GM12891 (cell line): ENCODE results near the gene LAMC2.
"Not testable (repeated sequence)": the region's sequence is repeated elsewhere in the genome, so short reads cannot be mapped to it uniquely, and the experiment has no call there.

Experiments used
- DNase-seq: peaks from one replicate; pipeline ENCODE4 v3.0.0; 2011; ENCODE audit warnings: low spot score; ENCODE audit not compliant: insufficient read length
- FAIRE-seq: peaks from 2 replicates; lab custom pipeline; 2011; peaks lifted over from hg19 to GRCh38; lab: Jason Lieb, UNC
- PAX5 ChIP-seq: IDR thresholded peaks from 2 replicates; pipeline ENCODE4 v1.6.1; 2011; ENCODE audit warnings: low read length, moderate library complexity, mild to moderate bottlenecking; ENCODE audit not compliant: insufficient read depth, severe bottlenecking
- POLR2A ChIP-seq: IDR thresholded peaks from 2 replicates; pipeline ENCODE4 v1.6.1; 2011; ENCODE audit warnings: low read depth, low read length, control low read depth
- POLR2AphosphoS5 ChIP-seq: IDR thresholded peaks from 2 replicates; pipeline ENCODE4 v1.6.1; 2011; ENCODE audit warnings: low read depth, low read length, control low read depth
- POU2F2 ChIP-seq: IDR thresholded peaks from 2 replicates; pipeline ENCODE4 v1.6.1; 2011; ENCODE audit warnings: low read depth, mild to moderate bottlenecking, control low read depth, low read length, moderate library complexity
- SPI1 ChIP-seq: IDR thresholded peaks from 2 replicates; pipeline ENCODE4 v1.6.1; 2011; ENCODE audit warnings: low read depth, low read length, control low read depth
- TAF1 ChIP-seq: IDR thresholded peaks from 2 replicates; pipeline ENCODE4 v1.6.1; 2011; ENCODE audit warnings: low read depth, low read length, control low read depth

The LAMC2 gene

DNA sequence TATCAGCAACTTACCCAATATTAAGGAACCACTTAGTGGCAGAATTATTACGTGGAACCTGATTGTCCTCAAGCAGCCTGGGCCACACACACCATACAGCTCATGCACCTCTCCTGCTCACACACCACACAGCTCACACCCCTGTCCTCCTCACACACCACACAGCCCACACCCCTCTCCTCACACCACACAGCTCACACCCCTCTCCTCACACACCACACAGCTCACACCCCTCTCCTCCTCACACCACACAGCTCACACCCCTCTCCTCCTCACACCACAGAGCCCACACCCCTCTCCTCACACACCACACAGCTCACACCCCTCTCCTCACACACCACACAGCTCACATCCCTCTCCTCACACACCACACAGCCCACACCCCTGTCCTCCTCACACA, 36.8 kb upstream of the LAMC2 start:
- no peak for TF ChIP-seq SPI1
- no peak for TF ChIP-seq POLR2AphosphoS5
- no peak for TF ChIP-seq PAX5
- no peak for TF ChIP-seq TAF1
- no peak for TF ChIP-seq POLR2A
- no peak for TF ChIP-seq POU2F2
- DNase-seq (no peak), FAIRE-seq (no peak)

- FAIRE-seq, DNase-seq: not testable (repeated sequence)
Observed at GRCh38 chr1:183150032-183150431, 36.0 kb upstream of the LAMC2 start.

DNA sequence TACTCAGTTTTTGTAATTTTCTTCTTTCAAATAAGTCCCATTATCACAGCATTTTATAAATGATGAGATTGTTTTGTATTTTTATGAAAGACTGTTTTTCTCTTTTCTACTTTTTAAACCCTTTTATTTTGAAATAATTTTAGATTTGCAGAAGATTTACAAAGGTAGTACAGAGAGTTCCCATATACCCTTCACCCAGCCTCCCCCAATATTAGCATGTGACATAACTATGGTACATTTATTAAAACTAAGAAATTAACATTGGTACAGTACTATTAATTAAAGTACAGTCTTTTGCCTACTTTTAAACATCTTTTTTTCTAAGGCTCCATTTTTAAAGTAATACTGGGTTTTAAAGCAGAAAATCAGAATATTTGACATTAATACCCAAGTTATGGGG, 35.6 kb upstream of the LAMC2 start:
- TF ChIP-seq POLR2AphosphoS5 (no peak), POU2F2 (no peak), PAX5 (no peak), SPI1 (no peak), TAF1 (no peak), POLR2A (no peak)
- FAIRE-seq (no peak), DNase-seq (no peak)

GRCh38 chr1:183152180-183152579, 33.9 kb upstream of the LAMC2 start:
- TF ChIP-seq PAX5 (no peak), POU2F2 (no peak), SPI1 (no peak), TAF1 (no peak), POLR2AphosphoS5 (no peak), POLR2A (no peak)
- no peak for DNase-seq
- no peak for FAIRE-seq

DNA sequence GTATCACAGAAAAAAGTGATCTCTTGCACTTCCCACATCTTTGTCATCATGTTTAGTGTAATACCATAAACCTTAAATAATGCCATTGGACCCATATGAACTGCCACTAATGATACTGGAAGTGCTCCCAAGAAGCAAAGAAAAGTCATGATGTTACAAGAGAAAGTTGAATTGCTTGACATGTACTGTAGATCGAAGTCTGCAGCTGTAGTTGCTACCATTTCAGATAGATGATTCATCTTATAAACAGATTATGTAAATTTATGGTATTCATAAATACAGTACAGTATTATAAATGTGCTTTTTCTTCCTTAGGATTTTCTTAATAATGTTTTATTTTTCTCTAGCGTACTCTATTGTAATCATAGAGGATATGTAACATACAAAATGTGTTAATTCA, 30.1 kb upstream of the LAMC2 start:
- no peak for FAIRE-seq
- no peak for DNase-seq
- TF ChIP-seq POLR2A: no peak
- TF ChIP-seq POLR2AphosphoS5: no peak
- no peak for TF ChIP-seq PAX5
- TF ChIP-seq SPI1: no peak
- no peak for TF ChIP-seq POU2F2
- no peak for TF ChIP-seq TAF1

DNA sequence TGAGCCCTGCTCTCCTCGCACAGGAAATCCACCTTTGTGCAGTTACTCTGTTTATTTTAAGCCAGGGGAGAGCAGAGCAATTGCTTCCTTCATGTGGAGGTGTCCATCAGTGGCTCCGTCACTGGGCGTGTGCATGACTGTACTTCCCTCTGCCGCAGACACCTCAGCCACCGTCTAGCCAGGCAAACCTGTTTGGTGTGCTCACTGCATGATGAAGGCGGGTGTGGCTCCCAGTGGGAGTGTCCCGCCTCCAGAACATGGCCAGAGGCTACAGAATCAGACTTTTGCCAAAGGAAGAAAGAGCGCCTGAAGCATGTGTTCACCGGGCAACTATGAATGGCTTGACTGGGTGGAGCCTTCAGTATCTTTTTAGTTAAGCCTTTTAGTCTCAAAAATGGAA, 26.1 kb upstream of the LAMC2 start:
- FAIRE-seq (no peak), DNase-seq (no peak)
- TF ChIP-seq TAF1: no peak
- no peak for TF ChIP-seq POU2F2
- TF ChIP-seq SPI1: no peak
- no peak for TF ChIP-seq PAX5
- TF ChIP-seq POLR2AphosphoS5: no peak
- TF ChIP-seq POLR2A: no peak

DNA sequence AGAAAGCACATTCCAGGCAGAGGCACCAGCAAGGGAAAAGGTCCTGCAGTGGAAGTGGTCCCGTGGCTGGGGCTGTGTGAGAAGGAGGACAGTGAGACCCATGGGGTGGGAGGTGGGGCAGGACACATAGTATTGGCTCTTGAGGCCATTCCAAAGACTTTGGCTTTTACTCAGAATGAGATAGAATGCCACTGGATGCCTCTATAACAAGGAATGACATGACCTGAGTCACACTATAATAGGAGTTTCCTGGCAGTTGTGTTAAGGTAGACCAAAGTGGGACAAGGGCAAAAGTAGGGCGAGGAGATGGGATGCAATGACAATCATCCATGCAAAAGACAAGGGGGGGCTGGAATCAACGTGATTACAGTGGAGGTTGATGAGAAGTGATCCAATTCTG, 24.7 kb upstream of the LAMC2 start:
- TF ChIP-seq POU2F2 (no peak), PAX5 (no peak), POLR2AphosphoS5 (no peak)
- DNase-seq (no peak), FAIRE-seq (no peak)

- no peak for DNase-seq
- no peak for TF ChIP-seq TAF1
- TF ChIP-seq POU2F2: no peak
- TF ChIP-seq POLR2AphosphoS5: no peak
- TF ChIP-seq SPI1: no peak
- no peak for TF ChIP-seq POLR2A
- no peak for TF ChIP-seq PAX5
- no peak for FAIRE-seq
Observed at GRCh38 chr1:183163316-183163715, 22.7 kb upstream of the LAMC2 start.

DNA sequence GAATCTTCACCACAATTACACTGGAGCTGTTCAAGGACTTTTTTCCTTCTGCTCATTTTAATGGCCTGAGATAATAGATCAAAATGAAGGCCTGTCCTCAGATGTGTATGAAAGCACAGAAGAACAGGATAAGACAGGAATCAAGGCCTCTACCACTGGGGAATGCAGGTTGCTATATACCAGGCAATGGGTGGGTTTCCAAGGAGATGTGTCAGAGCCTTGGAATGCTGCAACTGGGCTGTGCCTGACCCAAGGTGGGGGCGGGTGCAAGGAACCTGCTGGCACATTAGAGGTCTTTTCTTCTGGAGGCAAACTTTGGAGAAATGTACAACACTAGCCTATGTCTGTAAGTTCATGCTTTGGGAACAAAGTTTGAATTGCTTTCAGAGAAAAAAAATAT, 21.7 kb upstream of the LAMC2 start:
- FAIRE-seq: no peak
- no peak for DNase-seq
- TF ChIP-seq TAF1 (no peak), PAX5 (no peak), POU2F2 (no peak), POLR2A (no peak), POLR2AphosphoS5 (no peak), SPI1 (no peak)

- FAIRE-seq (no peak), DNase-seq (no peak)
- no peak for TF ChIP-seq TAF1
- TF ChIP-seq POU2F2: no peak
- TF ChIP-seq PAX5: no peak
- no peak for TF ChIP-seq SPI1
- no peak for TF ChIP-seq POLR2A
- TF ChIP-seq POLR2AphosphoS5: no peak
Observed at GRCh38 chr1:183164963-183165362, 21.1 kb upstream of the LAMC2 start.
